IMR-90 (cell line): ENCODE measurements around the gene RPP25. TPM values are rescaled to one million over a fixed set of nuclear protein-coding genes. Genes with fewer than 3 reads are reported as not detected.

Experiments
- ATAC-seq: fragments of 200-7000 bp; cut with Tn5 transposase; 2 replicates; pipeline ENCODE4 v1.9.1; 2020; ENCODE audit warnings: low read depth, mild to moderate bottlenecking, moderate library complexity
- BruUV-seq: library from RNA; stranded (reverse); fragments of 400-500 nt; replicated peaks from 2 replicates; lab custom pipeline; 2021; lab: Mats Ljungman, UMichigan
- CTCF ChIA-PET: fragments of 300-600 bp; formaldehyde crosslinking; extraction: SDS; loops from one replicate; lab custom pipeline; 2021; ENCODE audit warnings: antibody characterized with exemption; lab: Yijun Ruan, JAX
- POLR2A ChIA-PET: fragments of 300-600 bp; sonication (Branson Sonifier 250); formaldehyde crosslinking; loops from one replicate; lab custom pipeline; 2022; ENCODE audit warnings: antibody characterized with exemption; ENCODE audit not compliant: unreplicated experiment; lab: Charles Lee
- DNase-seq: peaks from one replicate; pipeline ENCODE4 v3.0.0; 2013
- H2AFZ ChIP-seq: replicated peaks from 2 replicates; pipeline ENCODE3; 2013; ENCODE audit warnings: low read length, mild to moderate bottlenecking; ENCODE audit not compliant: poor library complexity
- H2AK5ac ChIP-seq: 2 replicates; pipeline ENCODE4 v1.6.1; 2013; ENCODE audit warnings: low read depth, low read length, inconsistent platforms
- H2AK9ac ChIP-seq: replicated peaks from 2 replicates; pipeline ENCODE3; 2013; ENCODE audit warnings: mild to moderate bottlenecking, low read depth, low read length, moderate library complexity; ENCODE audit not compliant: poor library complexity
- H2BK120ac ChIP-seq: 2 replicates; pipeline ENCODE4 v1.6.1; 2013; ENCODE audit warnings: low read depth, low read length, inconsistent platforms
- H2BK15ac ChIP-seq: 3 replicates; pipeline ENCODE4 v1.6.1; 2013; ENCODE audit warnings: low read depth, low read length, inconsistent platforms
- H2BK20ac ChIP-seq: 2 replicates; pipeline ENCODE4 v1.6.1; 2013; ENCODE audit warnings: low read depth, mild to moderate bottlenecking, inconsistent platforms, low read length, moderate library complexity
- H2BK5ac ChIP-seq: 2 replicates; pipeline ENCODE4 v1.6.1; 2013; ENCODE audit warnings: mild to moderate bottlenecking, low read depth, low read length, inconsistent platforms; ENCODE audit not compliant: poor library complexity, severe bottlenecking
- H3K14ac ChIP-seq: replicated peaks from 2 replicates; pipeline ENCODE4 v1.6.1; 2013; ENCODE audit warnings: low read depth, low read length, inconsistent platforms
- H3K18ac ChIP-seq: 2 replicates; pipeline ENCODE4 v1.6.1; 2013; ENCODE audit warnings: low read depth, low read length, control low read depth
- H3K23ac ChIP-seq: 2 replicates; pipeline ENCODE4 v1.6.1; 2013; ENCODE audit warnings: low read depth, low read length, inconsistent platforms
- H3K27ac ChIP-seq: 2 replicates; pipeline ENCODE4 v1.5.1; 2013; ENCODE audit warnings: mild to moderate bottlenecking, control low read depth, low read length; ENCODE audit not compliant: insufficient read depth
- H3K27me3 ChIP-seq: 2 replicates; pipeline ENCODE4 v1.6.1; 2013; ENCODE audit warnings: low read length; ENCODE audit not compliant: control insufficient read depth, insufficient read depth
- H3K36me3 ChIP-seq: 2 replicates; pipeline ENCODE4 v1.6.1; 2013; ENCODE audit warnings: low read length, mixed read lengths; ENCODE audit not compliant: control insufficient read depth, insufficient read depth
- H3K4ac ChIP-seq: 2 replicates; pipeline ENCODE4 v1.6.1; 2013; ENCODE audit warnings: low read depth, low read length, inconsistent platforms
- H3K4me1 ChIP-seq: 2 replicates; pipeline ENCODE4 v1.6.1; 2013; ENCODE audit warnings: low read length, mixed read lengths; ENCODE audit not compliant: control insufficient read depth, insufficient read depth
- H3K4me2 ChIP-seq: 2 replicates; pipeline ENCODE4 v1.6.1; 2013; ENCODE audit warnings: low read depth, mild to moderate bottlenecking, control low read depth, low read length, moderate library complexity
- H3K4me3 ChIP-seq: 2 replicates; pipeline ENCODE4 v1.5.1; 2013; ENCODE audit warnings: low read depth, mild to moderate bottlenecking, control low read depth, low read length, moderate library complexity; ENCODE audit not compliant: insufficient read depth
- H3K56ac ChIP-seq: 2 replicates; pipeline ENCODE4 v1.6.1; 2013; ENCODE audit warnings: low read length, inconsistent platforms; ENCODE audit not compliant: insufficient read depth; ENCODE audit errors: extremely low read depth
- H3K79me1 ChIP-seq, 2 experiments: 2 replicates each; pipeline ENCODE4 v1.6.1; 2013; ENCODE audit warnings: low read length in 2 of 2, inconsistent platforms in 1 of 2, low read depth in 1 of 2
- H3K9ac ChIP-seq: 2 replicates; pipeline ENCODE4 v1.6.1; 2013; ENCODE audit warnings: low read depth, low read length, control low read depth
- H3K9me1 ChIP-seq: 2 replicates; pipeline ENCODE4 v1.6.1; 2013; ENCODE audit warnings: low read length, inconsistent platforms; ENCODE audit not compliant: insufficient read depth
- H3K9me3 ChIP-seq: 2 replicates; pipeline ENCODE4 v1.6.1; 2013; ENCODE audit warnings: low read length; ENCODE audit not compliant: control insufficient read depth, insufficient read depth
- H4K20me1 ChIP-seq: 2 replicates; pipeline ENCODE4 v1.6.1; 2013; ENCODE audit warnings: low read length, inconsistent platforms; ENCODE audit not compliant: insufficient read depth
- H4K5ac ChIP-seq: 2 replicates; pipeline ENCODE4 v1.6.1; 2013; ENCODE audit warnings: mild to moderate bottlenecking, low read depth, low read length, control low read depth
- H4K8ac ChIP-seq, 2 experiments: 2 replicates each; pipeline ENCODE4 v1.6.1; 2013; ENCODE audit warnings: low read depth in 2 of 2, low read length in 2 of 2, control low read depth in 1 of 2, inconsistent platforms in 1 of 2
- H4K91ac ChIP-seq: 2 replicates; pipeline ENCODE4 v1.6.1; 2013; ENCODE audit warnings: low read depth, low read length, inconsistent platforms; ENCODE audit not compliant: insufficient read depth
- MAFK ChIP-seq: IDR thresholded peaks from 2 replicates; pipeline ENCODE4 v1.6.1; 2012; ENCODE audit warnings: low read depth, low read length, improper control_type of control experiment
- MAZ ChIP-seq: IDR thresholded peaks from 2 replicates; pipeline ENCODE4 v1.6.1; 2012; ENCODE audit warnings: low read depth, mild to moderate bottlenecking, low read length, improper control_type of control experiment, moderate library complexity, borderline replicate concordance
- MXI1 ChIP-seq: IDR thresholded peaks from 2 replicates; pipeline ENCODE4 v1.6.1; 2012; ENCODE audit warnings: low read depth, mild to moderate bottlenecking, low read length, moderate library complexity, borderline replicate concordance
- NFE2L2 ChIP-seq: fragments of 150-350 bp; IDR thresholded peaks from 2 replicates; pipeline ENCODE4 v1.6.1; 2016; ENCODE audit warnings: low read depth, mild to moderate bottlenecking, low read length
- RFX5 ChIP-seq: IDR thresholded peaks from 2 replicates; pipeline ENCODE4 v1.8.0; 2012; ENCODE audit warnings: low read depth, mild to moderate bottlenecking, low read length, moderate library complexity
- WGBS, 2 experiments: methylation state at CpG; one replicate each; pipeline versions ENCODE4 v1.1.5 to v1.1.7; 2013; ENCODE audit warnings: missing lambda C conversion rate in 2 of 2; ENCODE audit not compliant: insufficient read length in 1 of 2; ENCODE audit errors: extremely low coverage in 2 of 2; 5-methylcytosine and 5-hydroxymethylcytosine counted together
- dilution Hi-C: fragments of 300-500 bp; cut with HindIII; formaldehyde crosslinking; loops from one replicate; pipeline ENCODE4 v1.14.3; 2018; ENCODE audit warnings: low sequenced_read_pairs; ENCODE audit not compliant: unreplicated experiment
- in situ Hi-C: fragments of 300-500 bp; cut with MboI; formaldehyde crosslinking; loops from 3 replicates; pipeline ENCODE4 v1.14.3; 2019; ENCODE audit warnings: low sequenced_read_pairs, inconsistent platforms, mixed read lengths
- intact Hi-C: fragments of 100-400 bp; cut with micrococcal nuclease; formaldehyde crosslinking; loops from 2 replicates; pipeline ENCODE4 v1.10.0; 2022
- polyA plus RNA-seq, 3 experiments: library from polyadenylated mRNA; depleted of rRNA; stranded (reverse); fragments of >200 nt; gene quantifications; 2 replicates each; pipeline ENCODE4 v1.2.3, GENCODE V29; 2012; ENCODE audit warnings: low replicate concordance in 1 of 3
- total RNA-seq: library from RNA; depleted of rRNA; stranded (reverse); fragments of >200 nt; gene quantifications from 2 replicates; pipeline ENCODE4 v1.2.3, GENCODE V29; 2012
- TF ChIP-seq, protein P1 (sequence below): fragments of 150-350 bp; IDR thresholded peaks from 2 replicates; pipeline ENCODE4 v1.6.1; 2017; ENCODE audit warnings: mild to moderate bottlenecking, antibody characterized with exemption, low read length, low read depth
- TF ChIP-seq, protein P2 (sequence below): conservative IDR thresholded peaks from 2 replicates; pipeline ENCODE4 v1.5.1; 2012; ENCODE audit warnings: mild to moderate bottlenecking, low read depth, low read length, improper control_type of control experiment
- TF ChIP-seq, protein P3 (sequence below): fragments of 150-350 bp; IDR thresholded peaks from 2 replicates; pipeline ENCODE4 v1.6.1; 2016; ENCODE audit warnings: low read depth, mild to moderate bottlenecking, low read length, moderate library complexity, borderline replicate concordance

RPP25 gene
- total and polyA plus RNA-seq, 2 of the 4 experiments (the other 2 are of a cell fraction): 0.18 to 0.38 TPM

DNA sequence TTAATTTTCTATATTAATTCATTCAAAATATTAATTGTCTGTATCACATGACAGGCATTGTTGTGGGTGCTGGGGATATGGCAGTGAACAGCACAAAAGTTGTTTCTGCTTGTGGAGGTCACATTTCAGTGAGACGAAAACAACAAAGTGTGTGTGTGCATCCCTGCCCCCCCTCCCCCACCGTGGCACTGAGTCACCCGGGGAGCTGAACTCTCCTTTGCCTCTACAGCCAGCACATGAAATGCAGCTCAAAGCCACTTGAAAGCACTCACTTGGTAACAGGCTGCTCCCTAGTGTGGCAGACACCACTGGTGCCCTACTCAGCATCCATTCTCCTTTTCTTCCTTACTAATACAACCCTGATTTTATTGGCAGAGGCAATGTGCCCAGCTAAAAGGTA, 21.9 kb upstream of the RPP25 start:
- no peak overlapping the region for H4K5ac ChIP-seq
- H2BK15ac ChIP-seq: no peak overlapping the region
- dilution Hi-C loops (no loop called here), in situ Hi-C loops (no loop called here), intact Hi-C loops (no loop called here)
- H4K91ac ChIP-seq: no peak overlapping the region
- H3K9me1 ChIP-seq: no peaks in the 10 kb centered on the region
- H2AFZ ChIP-seq: no peak overlapping the region
- no CpG with 5 or more reads among the region's 3 CpGs for WGBS, 2 experiments
- peak; percentile 64 for ATAC-seq
- CTCF ChIA-PET: no interaction called here
- H3K9ac ChIP-seq: no peak overlapping the region
- H3K18ac ChIP-seq: no peak overlapping the region
- no peak overlapping the region for H2BK120ac ChIP-seq
- no peak overlapping the region for H3K4me2 ChIP-seq
- no peak overlapping the region for H3K23ac ChIP-seq
- H3K4ac ChIP-seq: no peak overlapping the region
- H2BK5ac ChIP-seq: no peak overlapping the region
- no peak overlapping the region for H2BK20ac ChIP-seq
- H3K27me3 ChIP-seq: peaks cover 7% of the 10 kb centered on the region
- H4K8ac ChIP-seq: no peak overlapping the region
- H3K9me3 ChIP-seq: no peaks in the 10 kb centered on the region
- no peak overlapping the region for H3K4me3 ChIP-seq
- peak; percentile 22 for DNase-seq
- no peaks in the 10 kb centered on the region for H3K79me1 ChIP-seq
- no peaks in the 10 kb centered on the region for H3K36me3 ChIP-seq
- H3K56ac ChIP-seq: no peak overlapping the region
- H2AK5ac ChIP-seq: no peak overlapping the region
- POLR2A ChIA-PET: interaction anchor here (0.5 kb wide), 1 partner anchor 44 kb away, joined by 9 read pairs; no protein-coding TSS in a partner anchor
- H3K14ac ChIP-seq: no peak overlapping the region
- no peak overlapping the region for H2AK9ac ChIP-seq
- peaks cover 2% of the 10 kb centered on the region; the same call in 1 of the 2 replicates for H3K4me1 ChIP-seq
- BruUV-seq: no TSS peak
- no peak overlapping the region for H3K27ac ChIP-seq
- TF ChIP-seq NFE2L2: no peak
- TF ChIP-seq RFX5: no peak
- TF ChIP-seq MAZ: no peak
- TF ChIP-seq MXI1: no peak
- TF ChIP-seq, protein P1, sequence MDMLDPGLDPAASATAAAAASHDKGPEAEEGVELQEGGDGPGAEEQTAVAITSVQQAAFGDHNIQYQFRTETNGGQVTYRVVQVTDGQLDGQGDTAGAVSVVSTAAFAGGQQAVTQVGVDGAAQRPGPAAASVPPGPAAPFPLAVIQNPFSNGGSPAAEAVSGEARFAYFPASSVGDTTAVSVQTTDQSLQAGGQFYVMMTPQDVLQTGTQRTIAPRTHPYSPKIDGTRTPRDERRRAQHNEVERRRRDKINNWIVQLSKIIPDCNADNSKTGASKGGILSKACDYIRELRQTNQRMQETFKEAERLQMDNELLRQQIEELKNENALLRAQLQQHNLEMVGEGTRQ: no peak
- TF ChIP-seq, protein P2, sequence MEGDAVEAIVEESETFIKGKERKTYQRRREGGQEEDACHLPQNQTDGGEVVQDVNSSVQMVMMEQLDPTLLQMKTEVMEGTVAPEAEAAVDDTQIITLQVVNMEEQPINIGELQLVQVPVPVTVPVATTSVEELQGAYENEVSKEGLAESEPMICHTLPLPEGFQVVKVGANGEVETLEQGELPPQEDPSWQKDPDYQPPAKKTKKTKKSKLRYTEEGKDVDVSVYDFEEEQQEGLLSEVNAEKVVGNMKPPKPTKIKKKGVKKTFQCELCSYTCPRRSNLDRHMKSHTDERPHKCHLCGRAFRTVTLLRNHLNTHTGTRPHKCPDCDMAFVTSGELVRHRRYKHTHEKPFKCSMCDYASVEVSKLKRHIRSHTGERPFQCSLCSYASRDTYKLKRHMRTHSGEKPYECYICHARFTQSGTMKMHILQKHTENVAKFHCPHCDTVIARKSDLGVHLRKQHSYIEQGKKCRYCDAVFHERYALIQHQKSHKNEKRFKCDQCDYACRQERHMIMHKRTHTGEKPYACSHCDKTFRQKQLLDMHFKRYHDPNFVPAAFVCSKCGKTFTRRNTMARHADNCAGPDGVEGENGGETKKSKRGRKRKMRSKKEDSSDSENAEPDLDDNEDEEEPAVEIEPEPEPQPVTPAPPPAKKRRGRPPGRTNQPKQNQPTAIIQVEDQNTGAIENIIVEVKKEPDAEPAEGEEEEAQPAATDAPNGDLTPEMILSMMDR: no peak
- no peak for TF ChIP-seq MAFK
- TF ChIP-seq, protein P3, sequence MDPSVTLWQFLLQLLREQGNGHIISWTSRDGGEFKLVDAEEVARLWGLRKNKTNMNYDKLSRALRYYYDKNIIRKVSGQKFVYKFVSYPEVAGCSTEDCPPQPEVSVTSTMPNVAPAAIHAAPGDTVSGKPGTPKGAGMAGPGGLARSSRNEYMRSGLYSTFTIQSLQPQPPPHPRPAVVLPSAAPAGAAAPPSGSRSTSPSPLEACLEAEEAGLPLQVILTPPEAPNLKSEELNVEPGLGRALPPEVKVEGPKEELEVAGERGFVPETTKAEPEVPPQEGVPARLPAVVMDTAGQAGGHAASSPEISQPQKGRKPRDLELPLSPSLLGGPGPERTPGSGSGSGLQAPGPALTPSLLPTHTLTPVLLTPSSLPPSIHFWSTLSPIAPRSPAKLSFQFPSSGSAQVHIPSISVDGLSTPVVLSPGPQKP: no peak
- no peaks in the 10 kb centered on the region for H4K20me1 ChIP-seq
